GM12878 (cell line): ENCODE results near the gene TMEM272. TPM values are rescaled to one million over a fixed set of nuclear protein-coding genes. Genes with fewer than 3 reads are reported as not detected.

ENCODE experiments used
- ATAC-seq: fragments of 200-7000 bp; cut with Tn5 transposase; 3 replicates; pipeline ENCODE4 v1.9.1; 2020; ENCODE audit warnings: mild to moderate bottlenecking, moderate library complexity
- BruUV-seq: library from RNA; stranded (reverse); fragments of 400-500 nt; replicated peaks from 2 replicates; lab custom pipeline; 2021; lab: Mats Ljungman, UMichigan
- CTCF ChIA-PET: fragments of 300-600 bp; sonication (Branson Sonifier 250); formaldehyde crosslinking; extraction: SDS; loops from one replicate; lab custom pipeline; 2021; ENCODE audit warnings: inconsistent platforms; lab: Yijun Ruan, JAX
- POLR2A ChIA-PET: fragments of 350-600 bp; formaldehyde crosslinking; extraction: SDS; loops from one replicate; lab custom pipeline; 2021; ENCODE audit warnings: inconsistent platforms; lab: Charles Lee
- RAD21 ChIA-PET: fragments of 300-600 bp; sonication (Branson Sonifier 250); formaldehyde crosslinking; loops from one replicate; lab custom pipeline; 2023; ENCODE audit warnings: antibody characterized with exemption; ENCODE audit not compliant: unreplicated experiment; lab: Charles Lee
- SMC1A ChIA-PET: fragments of 300-600 bp; sonication (Branson Sonifier 250); formaldehyde crosslinking; loops from one replicate; lab custom pipeline; 2023; ENCODE audit not compliant: unreplicated experiment, uncharacterized antibody; lab: Charles Lee
- DNase-seq: peaks from one replicate; pipeline ENCODE4 v3.0.0-alpha.2; 2011; ENCODE audit warnings: low read depth, low spot score
- FAIRE-seq: peaks from 3 replicates; lab custom pipeline; 2011; peaks lifted over from hg19 to GRCh38; lab: Jason Lieb, UNC
- H2AFZ ChIP-seq: 2 replicates; pipeline ENCODE4 v1.6.0; 2011; ENCODE audit warnings: low read depth, low read length, control low read depth; ENCODE audit not compliant: control insufficient read depth
- H3K27ac ChIP-seq: 2 replicates; pipeline ENCODE4 v1.5.1; 2011; ENCODE audit warnings: control low read depth; ENCODE audit not compliant: control insufficient read depth, insufficient read depth
- H3K27me3 ChIP-seq, 2 experiments: replicated peaks in 1 of 2; 2 replicates each; pipeline versions ENCODE4 v1.6.0 to v1.6.1; 2011; ENCODE audit warnings: low read length in 1 of 2; ENCODE audit not compliant: control insufficient read depth in 2 of 2, insufficient read depth in 2 of 2
- H3K36me3 ChIP-seq, 2 experiments: 2 replicates each; pipeline ENCODE4 v1.5.1; 2011; ENCODE audit warnings: low read length in 1 of 2; ENCODE audit not compliant: control insufficient read depth in 2 of 2, insufficient read depth in 2 of 2
- H3K4me1 ChIP-seq: 2 replicates; pipeline ENCODE4 v1.6.1; 2011; ENCODE audit warnings: mild to moderate bottlenecking, low read length, moderate library complexity, mixed read lengths; ENCODE audit not compliant: control insufficient read depth, insufficient read depth
- H3K4me2 ChIP-seq: 2 replicates; pipeline ENCODE4 v1.6.0; 2011; ENCODE audit warnings: control low read depth; ENCODE audit not compliant: control insufficient read depth, insufficient read depth
- H3K4me3 ChIP-seq: fragments of 200-600 bp; sonication (generic); 2 replicates; pipeline ENCODE4 v1.5.1; 2016
- H3K79me2 ChIP-seq: 2 replicates; pipeline ENCODE4 v1.6.0; 2011; ENCODE audit warnings: low read length; ENCODE audit not compliant: control insufficient read depth, insufficient read depth
- H3K9ac ChIP-seq: 2 replicates; pipeline ENCODE4 v1.8.0; 2011; ENCODE audit warnings: low read length, control low read depth, mixed read lengths; ENCODE audit not compliant: control insufficient read depth, insufficient read depth
- H3K9me3 ChIP-seq: replicated peaks from 3 replicates; pipeline ENCODE4 v1.5.1; 2011; ENCODE audit warnings: mild to moderate bottlenecking, low read length; ENCODE audit not compliant: control insufficient read depth, insufficient read depth
- H4K20me1 ChIP-seq: 2 replicates; pipeline ENCODE4 v1.6.0; 2011; ENCODE audit not compliant: control insufficient read depth, insufficient read depth
- BHLHE40 ChIP-seq, 2 experiments: fragments of 450-650 bp in 1 of 2; IDR thresholded peaks; 2 replicates each; pipeline ENCODE4 v1.6.1; 2011 to 2017; ENCODE audit warnings: low read depth in 2 of 2, borderline replicate concordance in 1 of 2, improper control_type of control experiment in 1 of 2, low read length in 1 of 2, mild to moderate bottlenecking in 1 of 2
- BRCA1 ChIP-seq: IDR thresholded peaks from 2 replicates; pipeline ENCODE4 v1.6.1; 2011; ENCODE audit warnings: low read depth, low read length, improper control_type of control experiment
- CBX3 ChIP-seq: fragments of 200-600 bp; sonication (generic); IDR thresholded peaks from 2 replicates; pipeline ENCODE4 v1.6.1; 2016; ENCODE audit warnings: low read depth, borderline replicate concordance
- CBX5 ChIP-seq: sonication (generic); IDR thresholded peaks from 2 replicates; pipeline ENCODE4 v1.6.1; 2016; ENCODE audit warnings: low read depth, moderate library complexity, mild to moderate bottlenecking, inconsistent platforms
- CHD1 ChIP-seq: IDR thresholded peaks from 2 replicates; pipeline ENCODE4 v1.6.1; 2012; ENCODE audit warnings: low read depth, low read length, improper control_type of control experiment
- ETV6 ChIP-seq, 2 experiments: fragments of 450-650 bp in 1 of 2; IDR thresholded peaks in 1 of 2; conservative IDR thresholded peaks in 1 of 2; 2 replicates each; pipeline ENCODE4 v1.6.1; 2014; ENCODE audit warnings: antibody characterized with exemption in 1 of 2, borderline replicate concordance in 1 of 2, low read depth in 1 of 2, mild to moderate bottlenecking in 1 of 2, moderate library complexity in 1 of 2
- HDAC2 ChIP-seq: fragments of 200-600 bp; sonication (generic); IDR thresholded peaks from 2 replicates; pipeline ENCODE4 v1.6.1; 2017
- JUNB ChIP-seq: IDR thresholded peaks from 2 replicates; pipeline ENCODE4 v1.6.1; 2016; ENCODE audit warnings: antibody characterized with exemption, mild to moderate bottlenecking
- JUND ChIP-seq: IDR thresholded peaks from 2 replicates; pipeline ENCODE4 v1.6.1; 2012; ENCODE audit warnings: low read depth, mild to moderate bottlenecking, low read length, improper control_type of control experiment, moderate library complexity
- MAX ChIP-seq: IDR thresholded peaks from 2 replicates; pipeline ENCODE4 v1.6.1; 2012; ENCODE audit warnings: low read depth, low read length, improper control_type of control experiment
- MTA2 ChIP-seq: fragments of 450-650 bp; IDR thresholded peaks from 2 replicates; pipeline ENCODE4 v1.6.1; 2016; ENCODE audit warnings: low read depth, mild to moderate bottlenecking, moderate library complexity
- NFXL1 ChIP-seq: fragments of 450-650 bp; IDR thresholded peaks from 2 replicates; pipeline ENCODE4 v1.6.1; 2017; ENCODE audit warnings: antibody characterized with exemption, mild to moderate bottlenecking, borderline replicate concordance
- NR2C1 ChIP-seq: fragments of 450-650 bp; IDR thresholded peaks from 2 replicates; pipeline ENCODE4 v1.6.1; 2017; ENCODE audit warnings: antibody characterized with exemption, mild to moderate bottlenecking, moderate library complexity
- SMC3 ChIP-seq: IDR thresholded peaks from 2 replicates; pipeline ENCODE4 v1.6.1; 2011; ENCODE audit warnings: low read length, improper control_type of control experiment, borderline replicate concordance
- STAT3 ChIP-seq: IDR thresholded peaks from 2 replicates; pipeline ENCODE4 v1.6.1; 2011; ENCODE audit warnings: low read depth, low read length, improper control_type of control experiment
- SUZ12 ChIP-seq: fragments of 200-600 bp; sonication (generic); IDR thresholded peaks from one replicate; pipeline ENCODE4 v1.6.1; 2018; ENCODE audit warnings: antibody characterized with exemption, mild to moderate bottlenecking; ENCODE audit not compliant: unreplicated experiment
- ZBED1 ChIP-seq: IDR thresholded peaks from 2 replicates; pipeline ENCODE4 v1.6.1; 2016; ENCODE audit warnings: borderline replicate concordance
- ZNF217 ChIP-seq: fragments of 450-650 bp; IDR thresholded peaks from 2 replicates; pipeline ENCODE4 v1.6.1; 2017; ENCODE audit warnings: antibody characterized with exemption, mild to moderate bottlenecking
- ZNF687 ChIP-seq: fragments of 450-650 bp; IDR thresholded peaks from 2 replicates; pipeline ENCODE4 v1.6.1; 2017; ENCODE audit warnings: mild to moderate bottlenecking, moderate library complexity
- WGBS: methylation state at CpG from one replicate; pipeline ENCODE4 v1.1.6; 2016; ENCODE audit warnings: low lambda C conversion rate; ENCODE audit not compliant: insufficient replicate concordance, insufficient coverage; ENCODE audit errors: missing lambda C conversion rate; 5-methylcytosine and 5-hydroxymethylcytosine counted together
- in situ Hi-C: fragments of 300-500 bp; cut with MboI; formaldehyde crosslinking; loops from 9 replicates; pipeline ENCODE4 v1.14.3; 2018; ENCODE audit warnings: mixed read lengths
- intact Hi-C: fragments of 100-400 bp; cut with micrococcal nuclease; formaldehyde crosslinking; loops from one replicate; pipeline ENCODE4 v1.14.2; 2022; ENCODE audit not compliant: unreplicated experiment
- polyA plus RNA-seq, 11 experiments: library from polyadenylated mRNA; depleted of rRNA in 4 of 11; unstranded in 6 of 11; stranded (reverse) in 5 of 11; fragments of >200 nt; fragmentation: Nextera tagmentation in 4 of 11; fragmentation: Illumina TruSeq in 1 of 11; extraction: Ambion mirVana in 4 of 11; extraction: Trizol in 1 of 11; gene quantifications; 1 replicate in 1 of 11; 2 replicates in 10 of 11; pipeline versions ENCODE4 v1.2.1 to v1.2.3, GENCODE V29; 2011 to 2016; ENCODE audit warnings: inconsistent platforms in 2 of 11, missing spikeins in 2 of 11, low read depth in 1 of 11
- total RNA-seq, 4 experiments: library from RNA; depleted of rRNA in 3 of 4; stranded (reverse); fragments of >200 nt in 3 of 4; fragmentation: Illumina TruSeq in 1 of 4; extraction: Trizol in 1 of 4; gene quantifications; 2 replicates each; pipeline versions ENCODE4 v1.2.1 to v1.2.3, GENCODE V29; 2013 to 2021
- TF ChIP-seq, protein P1 (sequence below): IDR thresholded peaks from 2 replicates; pipeline ENCODE4 v1.6.1; 2011; ENCODE audit warnings: mild to moderate bottlenecking, low read depth, low read length, moderate library complexity; ENCODE audit not compliant: insufficient replicate concordance

TMEM272 gene
- total and polyA plus RNA-seq, 10 of the 15 experiments (the other 5 are each of a cell fraction or from before 2014, with no cell fraction given) = 0.01 to 0.04 TPM; not detected in 8

DNA sequence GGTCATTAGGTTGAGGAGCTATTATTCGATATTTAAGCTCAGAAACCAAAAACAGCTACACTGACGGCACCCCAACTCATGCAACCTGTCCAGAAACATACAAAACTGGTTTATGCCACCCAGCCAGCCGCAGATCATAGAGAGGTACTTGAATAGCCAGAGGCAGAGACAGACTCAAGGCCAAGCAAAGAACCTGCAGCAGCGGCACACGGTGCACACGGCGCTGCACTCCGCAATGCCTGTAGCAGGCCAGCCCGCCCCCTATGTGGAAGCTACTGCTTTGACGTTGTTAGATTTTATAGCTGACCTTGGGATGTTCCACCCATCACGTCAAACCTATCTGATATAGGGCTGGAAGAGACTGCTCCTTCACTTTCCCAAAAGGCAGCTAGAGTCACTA lies 29.1 kb downstream of the TMEM272 start:
- ChIA-PET SMC1A (interaction anchor here (0.7 to 5.0 kb wide), 24 partner anchors 8 to 456 kb away, joined by 3 to 85 read pairs (median 6); partner anchors contain the start of gene NEK5), RAD21 (interaction anchor here (0.7 to 6.5 kb wide), 16 partner anchors 10 to 635 kb away, joined by 3 to 75 read pairs (median 4); partner anchors contain the start of genes ALG11, INTS6 and VPS36), POLR2A (interaction anchor here (0.6 to 1.3 kb wide), 5 partner anchors 10 to 378 kb away, joined by 3 to 4 read pairs (median 3); no protein-coding TSS in a partner anchor)
- no peak for ATAC-seq
- Histone ChIP-seq H3K9ac (no peak overlapping the region), H3K4me3 (no peak overlapping the region)
- in situ Hi-C loops = no loop called here
- no peak for TF ChIP-seq MAX
- TF ChIP-seq CBX5 = no peak
- TF ChIP-seq JUNB = no peak
- TF ChIP-seq SMC3 = no peak
- TF ChIP-seq ZBED1 = no peak
- no peak for TF ChIP-seq ETV6 (conservative IDR thresholded peaks at IDR 0.05 in 1 of 2, IDR thresholded peaks at IDR 0.05 in 1 of 2; ENCODE audit: borderline replicate concordance in 1 of 2, low read depth in 1 of 2)
- TF ChIP-seq NR2C1 = no peak
- no peak for TF ChIP-seq JUND
- TF ChIP-seq NFXL1 = no peak
- no peak for TF ChIP-seq ZNF687
- no peak for TF ChIP-seq BHLHE40 (IDR thresholded peaks at IDR 0.05; ENCODE audit: borderline replicate concordance in 1 of 2, low read depth in 2 of 2, low read length in 1 of 2)
- TF ChIP-seq BRCA1 = no peak
- no peak for TF ChIP-seq CBX3
- TF ChIP-seq, protein P1, sequence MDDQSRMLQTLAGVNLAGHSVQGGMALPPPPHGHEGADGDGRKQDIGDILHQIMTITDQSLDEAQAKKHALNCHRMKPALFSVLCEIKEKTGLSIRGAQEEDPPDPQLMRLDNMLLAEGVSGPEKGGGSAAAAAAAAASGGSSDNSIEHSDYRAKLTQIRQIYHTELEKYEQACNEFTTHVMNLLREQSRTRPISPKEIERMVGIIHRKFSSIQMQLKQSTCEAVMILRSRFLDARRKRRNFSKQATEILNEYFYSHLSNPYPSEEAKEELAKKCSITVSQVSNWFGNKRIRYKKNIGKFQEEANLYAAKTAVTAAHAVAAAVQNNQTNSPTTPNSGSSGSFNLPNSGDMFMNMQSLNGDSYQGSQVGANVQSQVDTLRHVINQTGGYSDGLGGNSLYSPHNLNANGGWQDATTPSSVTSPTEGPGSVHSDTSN = no peak
- no peak for TF ChIP-seq MTA2
- TF ChIP-seq HDAC2 = no peak
- no peak for TF ChIP-seq CHD1
- no peak for TF ChIP-seq SUZ12
- no peak for TF ChIP-seq ZNF217
- no peak for TF ChIP-seq STAT3
- TF ChIP-seq, all 136 proteins: peak for 0
- Histone ChIP-seq H3K9me3 (no peaks in the 10 kb centered on the region), H3K79me2 (no peaks in the 10 kb centered on the region), H4K20me1 (no peaks in the 10 kb centered on the region), H2AFZ (no peak overlapping the region), H3K27me3 (no peaks in the 10 kb centered on the region), H3K27ac (no peak overlapping the region), H3K36me3 (no peaks in the 10 kb centered on the region), H3K4me1 (peaks cover 32% of the 10 kb centered on the region), H3K4me2 (no peak overlapping the region)
- no TSS peak for BruUV-seq
- FAIRE-seq = no peak
- CTCF ChIA-PET = interaction anchor here (0.5 to 5.0 kb wide), 40 partner anchors 7 to 691 kb away, joined by 3 to 180 read pairs (median 6); partner anchors contain the start of genes ALG11, CCDC70, NEK5 and TMEM272
- WGBS = 66% methylated on average over 11 of the region's 11 CpGs
- intact Hi-C loops = loop anchor here (1.0 to 10.0 kb wide), 6 partner anchors 16 to 639 kb away; partner anchors contain the start of genes CKAP2 and VPS36
- no peak for DNase-seq
